GM10847 (cell line): Measurements from ENCODE around the gene SLC35F4.

Experiments
- POLR2A ChIP-seq: IDR thresholded peaks from 2 replicates; pipeline ENCODE4 v1.6.1; 2011; ENCODE audit not compliant: insufficient read length; ENCODE audit errors: extremely low read depth

SLC35F4 gene

DNA sequence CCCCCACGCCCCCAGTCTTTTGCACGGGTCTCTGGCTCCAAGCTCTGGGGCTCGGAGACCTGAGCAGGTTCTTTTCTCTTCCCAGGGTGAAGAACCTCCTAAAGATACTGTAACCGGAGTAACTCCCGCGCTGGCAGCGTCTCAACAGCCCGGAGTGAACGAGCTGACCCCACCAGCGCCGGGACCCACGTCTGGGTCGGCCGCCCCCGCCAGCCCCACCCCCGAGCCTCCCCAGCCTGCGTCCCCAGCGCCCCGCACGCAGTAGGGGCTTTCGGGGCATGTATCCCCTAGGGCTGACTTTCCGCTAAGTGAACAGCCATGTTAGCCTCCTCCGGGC, 858 bp downstream of the SLC35F4 start:
- no peak for TF ChIP-seq POLR2A

DNA sequence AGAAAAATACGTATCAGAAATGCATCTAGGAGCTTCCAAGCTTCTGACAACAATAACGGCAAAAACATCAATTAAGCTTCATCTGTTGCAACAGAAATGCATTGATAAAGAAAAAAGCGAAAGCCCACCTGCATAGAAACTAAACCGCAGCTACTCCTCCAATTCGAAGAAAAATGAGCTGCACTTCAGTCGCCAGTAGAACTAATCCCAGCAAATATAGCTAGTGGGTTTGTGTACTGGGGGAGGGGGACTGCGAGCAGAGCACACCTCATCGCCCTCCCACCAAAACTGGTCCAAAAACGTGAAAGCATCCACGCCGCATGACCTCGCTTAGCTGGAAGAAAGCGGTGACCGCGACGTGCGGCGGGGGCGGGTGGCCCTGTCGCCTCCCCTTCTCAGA, 1.2 kb downstream of the SLC35F4 start:
- TF ChIP-seq POLR2A, result no peak

DNA sequence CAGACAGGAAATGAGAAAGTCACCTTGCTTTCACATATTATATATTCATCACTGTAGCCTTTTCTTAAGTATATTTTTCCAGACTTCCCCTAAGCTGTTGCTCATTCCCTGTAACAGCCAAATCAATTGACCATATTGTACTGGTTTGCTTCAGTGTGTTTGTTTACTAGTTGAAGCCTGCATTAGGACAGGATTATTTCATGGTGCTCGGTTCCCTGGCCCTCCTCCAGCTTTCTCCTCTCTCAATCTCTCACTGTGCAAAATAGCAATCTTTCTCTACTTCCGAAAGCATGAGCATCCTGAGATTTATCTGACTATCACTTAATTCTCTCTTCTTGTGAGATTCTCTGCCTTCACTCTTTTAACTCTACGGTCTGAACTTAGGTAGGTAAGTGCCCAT, 2.4 kb downstream of the SLC35F4 start:
- TF ChIP-seq POLR2A, result no peak

DNA sequence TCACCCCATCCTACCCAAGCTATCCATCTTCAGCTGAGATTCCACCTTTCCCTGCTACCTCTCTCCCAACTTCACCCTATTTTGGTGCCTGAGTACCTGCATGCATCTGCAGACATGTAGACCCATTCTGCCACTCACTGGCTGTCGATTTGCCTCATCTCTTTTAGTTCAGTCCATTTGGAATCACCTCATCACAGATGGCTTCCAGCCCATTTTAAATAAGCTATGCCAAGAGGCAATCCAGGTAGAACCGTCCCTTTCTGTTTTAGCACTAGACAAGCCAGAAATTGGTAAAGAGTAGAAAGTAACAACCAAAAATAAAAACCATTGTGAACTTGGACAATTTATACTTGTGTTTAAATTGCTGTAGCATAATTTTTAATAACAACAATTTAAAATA, 11.3 kb downstream of the SLC35F4 start:
- TF ChIP-seq POLR2A, result no peak

- no peak for TF ChIP-seq POLR2A
These were observed 14.5 kb downstream of the SLC35F4 start for GRCh38 chr14:57851354-57851753.

DNA sequence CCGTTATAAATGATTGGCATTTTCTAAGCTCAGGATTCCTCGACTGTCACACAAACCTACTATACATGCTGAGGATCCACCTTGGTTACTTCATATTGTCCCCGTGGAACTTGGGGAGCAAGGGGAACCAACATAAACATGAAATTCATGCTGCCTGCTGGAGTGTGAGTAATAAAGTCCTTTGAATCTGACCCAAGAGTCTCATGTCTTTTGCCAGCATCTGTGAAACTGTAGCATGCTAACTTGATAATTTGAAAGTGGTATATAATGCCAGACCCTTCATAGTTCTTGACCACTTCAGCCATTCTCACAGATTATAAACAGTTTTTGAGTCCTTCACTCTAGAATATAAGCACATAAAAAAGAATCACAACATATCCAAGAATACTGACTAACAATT, 17.1 kb downstream of the SLC35F4 start:
- TF ChIP-seq POLR2A, result no peak

- no peak for TF ChIP-seq POLR2A
These were observed 17.5 kb downstream of the SLC35F4 start for GRCh38 chr14:57848353-57848752.

- no peak for TF ChIP-seq POLR2A
These were observed 18.2 kb downstream of the SLC35F4 start for GRCh38 chr14:57847706-57848105.

DNA sequence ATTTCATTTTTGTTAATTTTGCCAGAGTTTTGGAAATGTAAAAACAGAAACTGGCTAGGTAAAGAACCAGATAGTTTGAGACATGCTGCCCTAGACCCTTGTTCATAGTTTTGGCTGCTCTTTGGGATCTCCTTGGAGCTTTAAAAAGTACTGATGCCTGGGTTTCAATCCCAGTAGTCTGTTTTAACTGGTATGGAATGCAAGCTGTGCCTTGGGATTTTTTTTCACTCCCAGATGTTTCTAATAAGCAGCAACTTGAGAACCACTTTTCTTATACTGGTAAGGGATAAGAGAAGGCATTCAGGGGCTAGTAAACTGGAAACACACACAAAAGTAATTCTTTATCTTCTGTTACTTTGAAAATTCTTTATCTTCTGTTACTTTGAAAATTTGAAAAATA, 18.8 kb downstream of the SLC35F4 start:
- no peak for TF ChIP-seq POLR2A

DNA sequence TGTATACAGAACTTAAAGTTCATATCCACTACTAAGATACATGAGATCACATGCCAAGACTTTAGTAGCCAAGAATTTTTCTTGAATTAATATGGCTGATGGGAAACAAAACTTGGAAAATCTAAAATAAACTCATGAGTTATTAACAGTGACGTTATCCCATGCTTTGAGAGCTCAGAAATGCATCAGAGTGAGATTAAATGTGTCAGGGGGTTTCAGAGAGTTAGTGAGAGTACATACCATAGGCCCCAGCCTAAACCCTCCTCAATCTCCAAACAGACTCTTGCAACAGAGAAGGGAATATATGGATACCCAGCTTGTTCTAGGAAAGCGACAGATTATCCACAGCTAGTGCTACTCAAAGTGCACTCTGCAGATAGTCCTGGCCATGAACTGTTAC, 19.3 kb downstream of the SLC35F4 start:
- no peak for TF ChIP-seq POLR2A

- TF ChIP-seq POLR2A, result no peak
These were observed 19.9 kb downstream of the SLC35F4 start for GRCh38 chr14:57845802-57846531.

DNA sequence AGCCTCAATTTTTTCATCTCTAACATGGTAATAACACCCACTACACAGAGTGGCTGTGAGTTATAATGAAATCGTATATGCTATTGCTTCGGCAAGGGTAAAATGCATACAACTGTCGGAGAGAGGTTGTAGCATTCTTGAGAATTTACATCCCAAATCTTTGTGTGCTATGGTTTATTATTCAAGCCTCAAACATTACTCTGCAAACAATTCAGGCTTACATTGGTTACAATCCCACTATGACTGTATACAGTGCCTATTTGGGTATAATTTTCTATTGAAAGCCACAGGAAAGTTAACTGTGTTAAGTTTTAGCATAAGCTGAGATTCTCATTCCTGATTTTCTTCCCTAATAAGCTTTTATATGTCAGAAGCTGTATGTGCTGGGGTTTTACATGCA, 20.6 kb downstream of the SLC35F4 start:
- TF ChIP-seq POLR2A, result no peak

- no peak for TF ChIP-seq POLR2A
These were observed 28.6 kb downstream of the SLC35F4 start for GRCh38 chr14:57837267-57837666.

GRCh38 chr14:57835766-57836165, 30.1 kb downstream of the SLC35F4 start:
- TF ChIP-seq POLR2A, result no peak

DNA sequence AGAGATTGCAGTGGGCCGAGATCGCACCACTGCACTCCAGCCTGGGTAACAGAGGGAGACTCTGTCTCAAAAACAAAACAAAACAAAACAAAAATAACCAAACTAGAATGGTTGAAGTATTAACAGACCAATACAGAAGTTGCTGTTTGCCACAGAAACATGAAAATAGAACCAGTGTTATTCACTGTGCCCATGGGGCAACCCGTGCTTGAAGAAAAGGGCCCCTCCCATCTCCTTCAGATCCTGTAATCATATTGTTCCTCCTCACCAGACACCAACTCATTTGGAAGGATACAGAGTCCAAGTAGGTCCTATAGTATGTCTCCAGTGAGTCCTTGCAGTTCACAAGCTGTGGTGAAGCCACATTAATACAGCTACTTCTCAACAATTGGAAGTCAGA, 30.9 kb downstream of the SLC35F4 start:
- TF ChIP-seq POLR2A, result no peak

GRCh38 chr14:57834001-57834598, 31.8 kb downstream of the SLC35F4 start:
- no peak for TF ChIP-seq POLR2A

- TF ChIP-seq POLR2A, result no peak
These were observed 32.6 kb downstream of the SLC35F4 start for GRCh38 chr14:57833323-57833722.
